ENCODE measurements around the gene GRK2. TPM values are rescaled to one million over a fixed set of nuclear protein-coding genes. Genes with fewer than 3 reads are reported as not detected.

Gene GRK2
- total RNA-seq, 1 donor from 2014 or later, result 101 TPM

- no peak for TF ChIP-seq CTCF (IDR thresholded peaks at IDR 0.05)
- Histone ChIP-seq H3K4me1 (peaks cover 92% of the 10 kb centered on the region), H3K27ac (peak overlapping the region; percentile 93), H3K9me3 (no peaks in the 10 kb centered on the region), H3K27me3 (ENCODE audit: low read depth) (no peaks in the 10 kb centered on the region), H3K36me3 (peaks cover 72% of the 10 kb centered on the region), H3K4me3 (no peak overlapping the region)
- peak; percentile 40 for DNase-seq
- no peak for ATAC-seq
- intact Hi-C loops (cut with DNase I), result no loop called here
Observed at GRCh38 chr11:67280341-67280787, 14.1 kb downstream of the GRK2 start.

GRCh38 chr11:67280788-67281551, 14.7 kb downstream of the GRK2 start:
- no peaks in the 10 kb centered on the region for H3K9me3 ChIP-seq
- no peak overlapping the region for H3K4me3 ChIP-seq
- ATAC-seq (no peak), DNase-seq (peak; percentile 49)
- peaks cover 78% of the 10 kb centered on the region for H3K36me3 ChIP-seq
- H3K4me1 ChIP-seq, result peaks cover 92% of the 10 kb centered on the region
- H3K27ac ChIP-seq, result peak overlapping the region; percentile 93
- intact Hi-C loops (cut with DNase I), result no loop called here
- H3K27me3 ChIP-seq (ENCODE audit: low read depth), result no peaks in the 10 kb centered on the region
- no peak for TF ChIP-seq CTCF (IDR thresholded peaks at IDR 0.05)

- Histone ChIP-seq H3K27ac (peak overlapping the region; percentile 99), H3K27me3 (ENCODE audit: low read depth) (no peaks in the 10 kb centered on the region), H3K36me3 (peaks cover 85% of the 10 kb centered on the region), H3K4me1 (peaks cover 92% of the 10 kb centered on the region), H3K4me3 (no peak overlapping the region), H3K9me3 (no peaks in the 10 kb centered on the region)
- TF ChIP-seq CTCF (IDR thresholded peaks at IDR 0.05), result no peak
- ATAC-seq (no peak), DNase-seq (peak; percentile 41)
- intact Hi-C loops (cut with DNase I), result no loop called here
Observed at GRCh38 chr11:67281552-67282150, 15.4 kb downstream of the GRK2 start.

GRCh38 chr11:67282155-67282875, 16.0 kb downstream of the GRK2 start:
- no peaks in the 10 kb centered on the region for H3K27me3 ChIP-seq (ENCODE audit: low read depth)
- peaks cover 92% of the 10 kb centered on the region for H3K4me1 ChIP-seq
- H3K9me3 ChIP-seq, result no peaks in the 10 kb centered on the region
- intact Hi-C loops (cut with DNase I), result no loop called here
- H3K4me3 ChIP-seq, result no peak overlapping the region
- TF ChIP-seq CTCF (IDR thresholded peaks at IDR 0.05), result no peak
- H3K27ac ChIP-seq, result peak overlapping the region; percentile 99
- ATAC-seq (no peak), DNase-seq (peak; percentile 30)
- peaks cover 92% of the 10 kb centered on the region for H3K36me3 ChIP-seq

GRCh38 chr11:67282876-67283371, 16.7 kb downstream of the GRK2 start:
- Histone ChIP-seq H3K27me3 (ENCODE audit: low read depth) (no peaks in the 10 kb centered on the region), H3K27ac (peak overlapping the region; percentile 99), H3K36me3 (peaks cover 92% of the 10 kb centered on the region), H3K4me1 (peaks cover 92% of the 10 kb centered on the region), H3K4me3 (no peak overlapping the region), H3K9me3 (no peaks in the 10 kb centered on the region)
- ATAC-seq (no peak), DNase-seq (peak; percentile 48)
- no peak for TF ChIP-seq CTCF (IDR thresholded peaks at IDR 0.05)
- intact Hi-C loops (cut with DNase I), result no loop called here
